GM23338 (cell line): ENCODE data around the gene NLRC5. TPM values are rescaled to one million over a fixed set of nuclear protein-coding genes. Genes with fewer than 3 reads are reported as not detected.

ENCODE experiments used
- ATAC-seq: fragments of 200-7000 bp; cut with Tn5 transposase; 3 replicates; pipeline ENCODE4 v1.9.1; 2020
- DNase-seq: peaks from one replicate; pipeline ENCODE4 v3.0.0-alpha.2; 2015; ENCODE audit warnings: low spot score
- H2AFZ ChIP-seq: fragments of 200-600 bp; sonication (generic); 2 replicates; pipeline ENCODE4 v1.8.0; 2016; ENCODE audit warnings: antibody characterized with exemption, mild to moderate bottlenecking, moderate library complexity
- H3F3A ChIP-seq: fragments of 200-600 bp; sonication (generic); replicated peaks from 2 replicates; pipeline ENCODE4 v1.8.0; 2017; ENCODE audit warnings: antibody characterized with exemption, mixed run types, low read depth
- H3K27ac ChIP-seq: fragments of 200-600 bp; sonication (generic); 2 replicates; pipeline ENCODE4 v1.6.1; 2016; ENCODE audit warnings: low read depth
- H3K27me3 ChIP-seq: fragments of 200-600 bp; sonication (generic); 2 replicates; pipeline ENCODE4 v1.8.0; 2016; ENCODE audit warnings: mild to moderate bottlenecking, mixed run types, moderate library complexity; ENCODE audit not compliant: insufficient read depth
- H3K36me3 ChIP-seq: fragments of 200-600 bp; sonication (generic); 2 replicates; pipeline ENCODE4 v1.8.0; 2016; ENCODE audit warnings: mild to moderate bottlenecking; ENCODE audit not compliant: insufficient read depth
- H3K4me1 ChIP-seq: fragments of 200-600 bp; sonication (generic); 2 replicates; pipeline ENCODE4 v1.8.0; 2016; ENCODE audit warnings: mild to moderate bottlenecking, moderate library complexity; ENCODE audit not compliant: insufficient read depth
- H3K4me2 ChIP-seq: fragments of 200-600 bp; sonication (generic); 2 replicates; pipeline ENCODE4 v1.7.1; 2017; ENCODE audit warnings: mixed run types
- H3K4me3 ChIP-seq: fragments of 200-600 bp; sonication (generic); 2 replicates; pipeline ENCODE4 v1.6.1; 2016; ENCODE audit warnings: mixed run types
- H3K79me2 ChIP-seq: fragments of 200-600 bp; sonication (generic); replicated peaks from 2 replicates; pipeline ENCODE4 v1.8.0; 2017; ENCODE audit warnings: mild to moderate bottlenecking; ENCODE audit not compliant: insufficient read depth
- H3K9me2 ChIP-seq: fragments of 200-600 bp; sonication (generic); 2 replicates; pipeline ENCODE4 v1.8.0; 2017; ENCODE audit not compliant: insufficient read depth
- H4K20me1 ChIP-seq: fragments of 200-600 bp; sonication (generic); replicated peaks from 2 replicates; pipeline ENCODE4 v1.8.0; 2017; ENCODE audit warnings: mild to moderate bottlenecking; ENCODE audit not compliant: insufficient read depth
- H3K27ac Mint-ChIP-seq: 2 replicates; pipeline ENCODE4 v1.8.0; 2020; ENCODE audit warnings: inconsistent platforms, mild to moderate bottlenecking, moderate library complexity, mixed read lengths
- H3K27me3 Mint-ChIP-seq: 3 replicates; pipeline ENCODE4 v1.8.0; 2022; ENCODE audit warnings: low read depth, mild to moderate bottlenecking, moderate library complexity, mixed read lengths, inconsistent platforms; ENCODE audit not compliant: insufficient read depth, poor library complexity
- H3K36me3 Mint-ChIP-seq: 3 replicates; pipeline ENCODE4 v1.8.0; 2021; ENCODE audit warnings: low read depth, mild to moderate bottlenecking, inconsistent platforms, moderate library complexity, mixed read lengths
- H3K4me1 Mint-ChIP-seq: 3 replicates; pipeline ENCODE4 v1.8.0; 2020; ENCODE audit warnings: mild to moderate bottlenecking, inconsistent platforms, mixed read lengths
- H3K4me3 Mint-ChIP-seq: 3 replicates; pipeline ENCODE4 v1.8.0; 2021; ENCODE audit warnings: moderate library complexity, mild to moderate bottlenecking, inconsistent platforms, mixed read lengths
- H3K9me3 Mint-ChIP-seq: 3 replicates; pipeline ENCODE4 v1.8.0; 2020; ENCODE audit warnings: moderate library complexity, mild to moderate bottlenecking, inconsistent platforms, mixed read lengths
- CREB1 ChIP-seq: fragments of 250-450 bp; sonication (Bioruptor Pico); IDR thresholded peaks from 2 replicates; pipeline ENCODE4 v1.5.0; 2020; ENCODE audit warnings: low read depth, mild to moderate bottlenecking, moderate library complexity
- CTCF ChIP-seq, 2 experiments: fragments of 200-600 bp in 1 of 2; sonication (generic) in 1 of 2; conservative IDR thresholded peaks; 2 replicates each; pipeline versions ENCODE4 v1.5.1 to v1.6.1; 2016 to 2017; ENCODE audit warnings: antibody characterized with exemption in 2 of 2, low read depth in 2 of 2, mild to moderate bottlenecking in 2 of 2, moderate library complexity in 1 of 2
- ETS1 ChIP-seq: IDR thresholded peaks from 2 replicates; pipeline ENCODE4 v1.6.1; 2016; ENCODE audit warnings: antibody characterized with exemption
- EZH2 ChIP-seq: fragments of 200-600 bp; sonication (generic); IDR thresholded peaks from one replicate; pipeline ENCODE4 v1.8.0; 2017; ENCODE audit warnings: antibody characterized with exemption, mild to moderate bottlenecking, low read depth; ENCODE audit not compliant: unreplicated experiment
- EZH2phosphoT487 ChIP-seq: fragments of 200-600 bp; sonication (generic); IDR thresholded peaks from one replicate; pipeline ENCODE4 v1.8.1; 2018; ENCODE audit warnings: antibody characterized with exemption; ENCODE audit not compliant: unreplicated experiment
- JUNB ChIP-seq: IDR thresholded peaks from one replicate; pipeline ENCODE4 v1.6.1; 2016; ENCODE audit warnings: antibody characterized with exemption; ENCODE audit not compliant: unreplicated experiment
- NANOG ChIP-seq: IDR thresholded peaks from 2 replicates; pipeline ENCODE4 v1.6.1; 2016; ENCODE audit warnings: antibody characterized with exemption, borderline replicate concordance
- POLR2AphosphoS5 ChIP-seq: IDR thresholded peaks from 2 replicates; pipeline ENCODE4 v1.6.1; 2016; ENCODE audit warnings: antibody characterized with exemption, low read depth
- REST ChIP-seq: IDR thresholded peaks from one replicate; pipeline ENCODE4 v1.6.1; 2018; ENCODE audit warnings: antibody characterized with exemption; ENCODE audit not compliant: unreplicated experiment
- STAT1 ChIP-seq: IDR thresholded peaks from one replicate; pipeline ENCODE4 v1.6.1; 2016; ENCODE audit warnings: antibody characterized with exemption; ENCODE audit not compliant: unreplicated experiment
- ZNF114 ChIP-seq: fragments of 250-450 bp; sonication (Bioruptor Pico); IDR thresholded peaks from 2 replicates; pipeline ENCODE4 v1.5.0; 2020; ENCODE audit warnings: mild to moderate bottlenecking, moderate library complexity
- ZNF331 ChIP-seq: fragments of 250-450 bp; sonication (Bioruptor Pico); IDR thresholded peaks from 2 replicates; pipeline ENCODE4 v1.5.0; 2020; ENCODE audit warnings: low read depth, mild to moderate bottlenecking, moderate library complexity
- ZNF462 ChIP-seq: fragments of 250-450 bp; sonication (Bioruptor Pico); IDR thresholded peaks from 2 replicates; pipeline ENCODE4 v1.5.0; 2020; ENCODE audit warnings: mild to moderate bottlenecking, moderate library complexity
- polyA plus RNA-seq: library from polyadenylated mRNA; unstranded; fragments of >200 nt; fragmentation: Nextera tagmentation; extraction: Ambion mirVana; gene quantifications from 2 replicates; pipeline ENCODE4 v1.2.1, GENCODE V29; 2016
- total RNA-seq: library from RNA; depleted of rRNA; stranded (reverse); fragments of >200 nt; shearing (Covaris generic); gene quantifications from 2 replicates; pipeline ENCODE4 v1.2.3, GENCODE V29; 2014

The NLRC5 gene
- total and polyA plus RNA-seq, 2 experiments from 2014 or later, result 2.3 to 3.9 TPM

GRCh38 chr16:57013229-57013628, 23.9 kb downstream of the NLRC5 start:
- H4K20me1 ChIP-seq, result no peaks in the 10 kb centered on the region
- H3K27me3 ChIP-seq, result no peaks in the 10 kb centered on the region
- Mint-ChIP-seq H3K36me3 (no peaks in the 10 kb centered on the region), H3K9me3 (no peaks in the 10 kb centered on the region), H3K27me3 (peaks cover 3% of the 10 kb centered on the region), H3K27ac (no peak overlapping the region), H3K4me1 (peaks cover 10% of the 10 kb centered on the region; the same call in 2 of the 3 replicates), H3K4me3 (no peak overlapping the region)
- TF ChIP-seq ETS1 (no peak), EZH2 (no peak), EZH2phosphoT487 (no peak), POLR2AphosphoS5 (no peak), ZNF331 (CRISPR knock-in tag) (no peak), REST (no peak), ZNF462 (CRISPR knock-in tag) (no peak), NANOG (no peak), CTCF (conservative IDR thresholded peaks at IDR 0.05; ENCODE audit: low read depth in 2 of 2) (no peak), JUNB (no peak), ZNF114 (no peak), STAT1 (no peak), CREB1 (no peak)
- no peak overlapping the region for H3K27ac ChIP-seq
- H3K79me2 ChIP-seq, result no peaks in the 10 kb centered on the region
- H3K4me3 ChIP-seq, result no peak overlapping the region
- no peak overlapping the region for H2AFZ ChIP-seq
- no peaks in the 10 kb centered on the region for H3K36me3 ChIP-seq
- H3F3A ChIP-seq, result no peaks in the 10 kb centered on the region
- H3K4me2 ChIP-seq, result no peak overlapping the region
- no peaks in the 10 kb centered on the region for H3K9me2 ChIP-seq
- no peak for ATAC-seq
- H3K4me1 ChIP-seq, result peaks cover 5% of the 10 kb centered on the region; the same call in 1 of the 2 replicates
- no peak for DNase-seq
